22Rv1 (cell line): Measurements from ENCODE around the gene SH3BP2.

Experiments used
- H3K27ac ChIP-seq: fragments of 450-650 bp; 2 replicates; pipeline ENCODE4 v1.5.1; 2017
- CTCF ChIP-seq: fragments of 450-650 bp; IDR thresholded peaks from 2 replicates; pipeline ENCODE4 v1.5.1; 2017; ENCODE audit warnings: mild to moderate bottlenecking
- ZFX ChIP-seq: fragments of 450-650 bp; IDR thresholded peaks from 2 replicates; pipeline ENCODE4 v1.6.1; 2017; ENCODE audit warnings: antibody characterized with exemption, borderline replicate concordance

SH3BP2 gene

GRCh38 chr4:2871466-2871865, 78.6 kb downstream of the SH3BP2 start:
- TF ChIP-seq CTCF: no peak
- TF ChIP-seq ZFX: no peak
- no peak overlapping the region for H3K27ac ChIP-seq

GRCh38 chr4:2871911-2872310, 79.0 kb downstream of the SH3BP2 start:
- H3K27ac ChIP-seq: no peak overlapping the region
- TF ChIP-seq ZFX (no peak), CTCF (no peak)

GRCh38 chr4:2873329-2873728, 80.4 kb downstream of the SH3BP2 start:
- TF ChIP-seq ZFX (no peak), CTCF (no peak)
- H3K27ac ChIP-seq: no peak overlapping the region

- TF ChIP-seq ZFX: no peak
- no peak for TF ChIP-seq CTCF
- no peak overlapping the region for H3K27ac ChIP-seq
These were observed 82.0 kb downstream of the SH3BP2 start for GRCh38 chr4:2874861-2875260.

- no peak overlapping the region for H3K27ac ChIP-seq
- TF ChIP-seq ZFX (no peak), CTCF (no peak)
These were observed 82.7 kb downstream of the SH3BP2 start for GRCh38 chr4:2875556-2875955.

- no peak for TF ChIP-seq CTCF
- no peak for TF ChIP-seq ZFX
- H3K27ac ChIP-seq: no peak overlapping the region
These were observed 85.5 kb downstream of the SH3BP2 start for GRCh38 chr4:2878346-2878745.

GRCh38 chr4:2879026-2879425, 86.1 kb downstream of the SH3BP2 start:
- no peak for TF ChIP-seq CTCF
- TF ChIP-seq ZFX: no peak
- H3K27ac ChIP-seq: no peak overlapping the region
